Measurements from ENCODE around the gene OGDH. TPM values are rescaled to one million over a fixed set of nuclear protein-coding genes. Genes with fewer than 3 reads are reported as not detected.

OGDH gene
- total and polyA plus RNA-seq, 2 of the 4 experiments (the other 2 are of a cell fraction), result 47.4 to 56.5 TPM

DNA sequence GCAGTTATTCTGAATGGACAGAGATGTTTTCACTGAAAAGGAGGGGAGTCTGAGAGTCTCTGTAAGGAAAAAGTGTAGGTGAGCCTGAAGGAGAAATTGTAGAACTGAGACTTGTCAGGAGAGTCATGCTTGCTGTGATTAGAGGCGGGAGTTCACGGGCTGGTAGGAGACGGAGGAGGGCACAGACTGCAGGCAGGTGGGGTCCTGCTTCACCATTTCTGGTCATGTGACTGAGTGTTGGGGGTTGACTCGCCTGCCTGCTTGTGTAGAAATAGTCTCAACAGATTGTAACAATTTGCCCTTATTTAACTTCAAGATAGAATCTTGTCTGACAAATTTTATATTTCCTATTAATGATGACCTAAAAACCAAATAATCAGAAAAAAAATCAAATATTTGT, 70.3 kb downstream of the OGDH start:
- Histone ChIP-seq H3K9me3 (ENCODE audit: control insufficient read depth, insufficient read depth, low read length) (no peaks in the 10 kb centered on the region), H2AK9ac (replicated peaks; ENCODE audit: low read depth, low read length, poor library complexity) (no peak overlapping the region), H3K4me3 (ENCODE audit: insufficient read depth, low read depth, low read length) (no peak overlapping the region), H3K18ac (ENCODE audit: low read depth, low read length) (no peak overlapping the region), H3K23ac (ENCODE audit: low read depth, low read length) (no peak overlapping the region), H4K20me1 (ENCODE audit: insufficient read depth, low read length) (peaks cover 3% of the 10 kb centered on the region; the same call in 1 of the 2 replicates), H3K14ac (replicated peaks; ENCODE audit: low read depth, low read length) (no peak overlapping the region), H2BK15ac (ENCODE audit: low read depth, low read length) (no peak overlapping the region), H4K91ac (ENCODE audit: insufficient read depth, low read depth, low read length) (no peak overlapping the region), H3K27me3 (ENCODE audit: control insufficient read depth, insufficient read depth, low read length) (no peaks in the 10 kb centered on the region), H3K4ac (ENCODE audit: low read depth, low read length) (no peak overlapping the region), H2AK5ac (ENCODE audit: low read depth, low read length) (no peak overlapping the region), H3K9ac (ENCODE audit: low read depth, low read length) (no peak overlapping the region), H2BK20ac (ENCODE audit: low read depth, low read length) (no peak overlapping the region), H3K27ac (ENCODE audit: insufficient read depth, low read length) (no peak overlapping the region), H4K5ac (ENCODE audit: low read depth, low read length) (no peak overlapping the region), H3K4me1 (ENCODE audit: control insufficient read depth, insufficient read depth, low read length) (peaks cover 18% of the 10 kb centered on the region), H3K36me3 (ENCODE audit: control insufficient read depth, insufficient read depth, low read length) (peaks cover 33% of the 10 kb centered on the region), H3K56ac (ENCODE audit: extremely low read depth, insufficient read depth, low read length) (no peak overlapping the region), H2AFZ (replicated peaks; ENCODE audit: low read length, poor library complexity) (no peak overlapping the region), H3K9me1 (ENCODE audit: insufficient read depth, low read length) (peaks cover 46% of the 10 kb centered on the region), H4K8ac (ENCODE audit: low read depth in 2 of 2, low read length in 2 of 2) (no peak overlapping the region), H3K79me1 (ENCODE audit: low read depth in 1 of 2, low read length in 2 of 2) (peaks cover 0 to 16% of the 10 kb centered on the region in 2 experiments; a peak in 3 of 4 replicates), H3K4me2 (ENCODE audit: low read depth, low read length) (no peak overlapping the region), H2BK5ac (ENCODE audit: low read depth, low read length, poor library complexity, severe bottlenecking) (no peak overlapping the region), H2BK120ac (ENCODE audit: low read depth, low read length) (no peak overlapping the region)
- in situ Hi-C loops (cut with MboI; ENCODE audit: low sequenced_read_pairs) (no loop called here), intact Hi-C loops (cut with micrococcal nuclease) (no loop called here), dilution Hi-C loops (cut with HindIII; ENCODE audit: low sequenced_read_pairs, unreplicated experiment) (no loop called here)
- WGBS, 2 experiments (ENCODE audit: extremely low coverage in 2 of 2, insufficient read length in 1 of 2), result 100% methylated on average over 1 of the region's 4 CpGs; no CpG with 5 or more reads in 1 of the 2 experiments
- BruUV-seq (replicated peaks), result no TSS peak
- ChIA-PET POLR2A (ENCODE audit: unreplicated experiment) (no interaction called here), CTCF (no interaction called here)
- TF ChIP-seq, protein P1, sequence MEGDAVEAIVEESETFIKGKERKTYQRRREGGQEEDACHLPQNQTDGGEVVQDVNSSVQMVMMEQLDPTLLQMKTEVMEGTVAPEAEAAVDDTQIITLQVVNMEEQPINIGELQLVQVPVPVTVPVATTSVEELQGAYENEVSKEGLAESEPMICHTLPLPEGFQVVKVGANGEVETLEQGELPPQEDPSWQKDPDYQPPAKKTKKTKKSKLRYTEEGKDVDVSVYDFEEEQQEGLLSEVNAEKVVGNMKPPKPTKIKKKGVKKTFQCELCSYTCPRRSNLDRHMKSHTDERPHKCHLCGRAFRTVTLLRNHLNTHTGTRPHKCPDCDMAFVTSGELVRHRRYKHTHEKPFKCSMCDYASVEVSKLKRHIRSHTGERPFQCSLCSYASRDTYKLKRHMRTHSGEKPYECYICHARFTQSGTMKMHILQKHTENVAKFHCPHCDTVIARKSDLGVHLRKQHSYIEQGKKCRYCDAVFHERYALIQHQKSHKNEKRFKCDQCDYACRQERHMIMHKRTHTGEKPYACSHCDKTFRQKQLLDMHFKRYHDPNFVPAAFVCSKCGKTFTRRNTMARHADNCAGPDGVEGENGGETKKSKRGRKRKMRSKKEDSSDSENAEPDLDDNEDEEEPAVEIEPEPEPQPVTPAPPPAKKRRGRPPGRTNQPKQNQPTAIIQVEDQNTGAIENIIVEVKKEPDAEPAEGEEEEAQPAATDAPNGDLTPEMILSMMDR (conservative IDR thresholded peaks at IDR 0.05; ENCODE audit: low read depth, low read length), result no peak
- TF ChIP-seq BHLHE40 (IDR thresholded peaks at IDR 0.05; ENCODE audit: low read depth, low read length), result no peak
- TF ChIP-seq, protein P2, sequence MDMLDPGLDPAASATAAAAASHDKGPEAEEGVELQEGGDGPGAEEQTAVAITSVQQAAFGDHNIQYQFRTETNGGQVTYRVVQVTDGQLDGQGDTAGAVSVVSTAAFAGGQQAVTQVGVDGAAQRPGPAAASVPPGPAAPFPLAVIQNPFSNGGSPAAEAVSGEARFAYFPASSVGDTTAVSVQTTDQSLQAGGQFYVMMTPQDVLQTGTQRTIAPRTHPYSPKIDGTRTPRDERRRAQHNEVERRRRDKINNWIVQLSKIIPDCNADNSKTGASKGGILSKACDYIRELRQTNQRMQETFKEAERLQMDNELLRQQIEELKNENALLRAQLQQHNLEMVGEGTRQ (IDR thresholded peaks at IDR 0.05; ENCODE audit: low read depth, low read length), result no peak
- TF ChIP-seq MAZ (IDR thresholded peaks at IDR 0.05; ENCODE audit: borderline replicate concordance, low read depth, low read length), result no peak
- DNase-seq (no peak), ATAC-seq (ENCODE audit: low read depth) (no peak)

Measured in IMR-90 (cell line).